Measurements from ENCODE around the gene ZBTB7A.

GRCh38 chr19:4068047-4068966 lies 1.6 kb upstream of the ZBTB7A start:
- no peak for TF ChIP-seq CTCF (conservative IDR thresholded peaks at IDR 0.05; ENCODE audit: low read depth, low read length)
- no peak for TF ChIP-seq EZH2 (IDR thresholded peaks at IDR 0.05; ENCODE audit: borderline replicate concordance, low read depth, low read length, poor library complexity, severe bottlenecking)

All from A673 (cell line).